ENCODE results near the gene CD101.

CD101 gene

DNA sequence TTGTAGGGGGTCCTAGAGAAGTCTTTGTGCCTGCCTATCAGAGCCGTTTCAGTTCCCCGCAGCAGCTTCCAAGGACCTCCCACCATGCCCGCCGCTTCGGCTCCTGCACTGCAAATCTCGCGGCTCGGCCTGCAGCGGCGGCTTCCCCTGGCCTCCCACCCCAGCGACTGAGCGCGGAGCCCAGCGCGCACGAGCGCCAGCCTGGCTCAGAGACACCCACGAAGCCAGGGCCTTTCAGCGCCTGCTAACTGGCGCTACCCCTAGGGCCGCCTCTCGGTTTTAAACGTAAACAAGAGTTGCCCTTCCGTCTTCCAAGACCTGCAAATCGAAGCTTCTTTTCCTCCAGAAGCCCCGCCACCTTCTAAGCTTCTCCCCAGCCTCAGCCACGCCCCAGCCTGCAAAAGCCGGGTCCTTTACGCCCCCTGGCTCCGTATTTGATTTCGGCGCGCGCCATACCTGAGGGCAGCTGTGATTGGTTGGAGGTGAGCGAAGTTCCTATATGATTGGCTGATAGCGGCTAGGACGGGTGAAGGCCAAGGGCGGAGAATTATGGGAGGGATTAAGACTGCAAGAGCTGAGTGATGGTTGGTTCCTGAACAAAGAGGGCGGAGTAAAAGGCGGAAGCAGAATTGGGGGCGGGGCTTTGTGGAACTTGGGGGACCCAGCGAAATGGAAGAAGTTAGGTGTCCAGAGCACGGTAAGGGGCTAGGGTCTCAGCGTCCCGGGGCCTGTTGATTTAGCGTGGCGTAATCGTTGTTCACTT, 58.3 kb downstream of the CD101 start, which contains the start of gene TTF2:
Gene TTF2 (plus strand): TSS at position 649 of the 763 bp plus-strand sequence. CDS start 21 bp downstream, at position 670.
- peak; percentile 97 for DNase-seq

DNA sequence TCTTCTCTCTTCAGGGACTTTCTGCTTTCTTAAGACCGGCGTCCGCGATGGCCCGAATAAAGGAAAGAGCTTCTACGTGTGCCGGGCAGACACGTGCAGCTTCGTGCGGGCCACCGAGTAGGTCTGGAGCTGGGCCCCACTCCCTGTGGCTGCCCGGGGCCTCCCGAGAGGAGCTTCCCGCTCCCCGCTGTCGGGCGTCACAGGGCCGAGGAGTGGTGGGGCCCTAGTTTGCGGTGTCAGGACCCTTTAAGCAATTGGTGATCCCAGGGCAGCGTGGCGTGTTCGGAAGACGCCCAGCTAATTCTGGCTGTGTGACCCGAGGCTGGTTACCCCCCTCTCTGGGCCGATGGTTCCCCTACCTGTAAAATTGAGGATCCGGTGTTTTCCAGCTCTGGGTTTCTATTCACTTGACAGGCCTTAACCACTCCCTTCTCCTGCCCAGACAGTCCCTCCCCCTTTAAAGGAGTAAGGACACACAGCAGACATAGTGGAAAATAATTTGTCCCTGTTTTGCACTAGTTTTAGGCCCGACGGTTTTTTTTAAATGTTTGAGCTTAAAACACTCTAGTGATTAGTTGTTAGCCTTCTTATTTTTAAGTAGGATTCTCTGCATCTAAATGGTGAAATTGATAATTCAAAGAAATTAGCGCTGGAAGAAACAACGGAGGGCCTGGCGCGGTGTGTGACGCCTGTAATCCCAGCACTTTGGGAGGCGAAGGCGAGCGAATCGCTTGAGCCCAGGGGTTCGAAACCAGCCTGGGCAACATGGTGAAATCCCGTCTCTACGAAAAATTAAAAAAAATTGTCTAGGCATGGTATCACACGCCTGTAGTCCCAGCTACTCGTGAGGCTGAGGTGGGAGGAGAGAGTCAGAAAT, 59.1 kb downstream of the CD101 start:
- DNase-seq, result no peak

DNA sequence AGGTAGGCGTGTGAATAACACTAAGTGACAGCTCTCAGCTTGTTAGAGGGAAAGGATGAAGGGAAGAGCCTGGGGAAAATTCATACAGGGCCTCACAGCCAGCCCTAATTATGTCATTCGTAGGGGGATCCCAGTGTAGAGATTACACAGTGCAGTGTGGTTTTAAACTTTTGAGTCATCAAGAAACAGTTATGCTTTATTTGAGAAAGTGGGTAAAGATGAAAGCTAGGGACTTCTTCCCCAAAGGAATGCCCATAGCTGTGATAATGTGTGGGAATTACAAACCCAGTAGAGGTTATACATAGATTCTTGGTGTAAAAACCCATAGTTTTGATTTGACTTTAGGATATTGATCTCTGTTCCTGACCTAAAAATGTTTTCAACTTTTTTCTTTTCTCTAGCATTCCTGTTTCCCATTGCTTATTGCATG, 60.4 kb downstream of the CD101 start:
- no peak for DNase-seq

DNA sequence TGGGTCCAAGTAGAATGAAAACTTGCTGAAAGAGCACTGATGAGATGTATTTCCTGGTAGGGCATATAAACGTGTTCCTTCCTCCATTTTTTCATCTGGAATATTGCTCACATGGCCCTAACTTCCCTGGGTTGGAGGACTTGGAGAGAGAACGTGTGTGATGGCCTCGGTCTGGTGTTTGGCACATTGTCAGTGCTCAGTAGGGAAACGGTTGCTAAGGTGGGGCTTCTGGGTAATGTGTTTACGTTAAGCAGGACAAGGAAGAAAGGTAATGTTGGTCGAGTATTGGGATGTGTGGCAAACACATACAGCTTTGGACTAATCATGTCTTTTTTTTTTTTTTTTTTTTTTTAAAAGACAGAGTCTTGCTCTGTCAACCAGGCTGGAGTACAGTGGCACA, 64.8 kb downstream of the CD101 start:
- no peak for DNase-seq

DNA sequence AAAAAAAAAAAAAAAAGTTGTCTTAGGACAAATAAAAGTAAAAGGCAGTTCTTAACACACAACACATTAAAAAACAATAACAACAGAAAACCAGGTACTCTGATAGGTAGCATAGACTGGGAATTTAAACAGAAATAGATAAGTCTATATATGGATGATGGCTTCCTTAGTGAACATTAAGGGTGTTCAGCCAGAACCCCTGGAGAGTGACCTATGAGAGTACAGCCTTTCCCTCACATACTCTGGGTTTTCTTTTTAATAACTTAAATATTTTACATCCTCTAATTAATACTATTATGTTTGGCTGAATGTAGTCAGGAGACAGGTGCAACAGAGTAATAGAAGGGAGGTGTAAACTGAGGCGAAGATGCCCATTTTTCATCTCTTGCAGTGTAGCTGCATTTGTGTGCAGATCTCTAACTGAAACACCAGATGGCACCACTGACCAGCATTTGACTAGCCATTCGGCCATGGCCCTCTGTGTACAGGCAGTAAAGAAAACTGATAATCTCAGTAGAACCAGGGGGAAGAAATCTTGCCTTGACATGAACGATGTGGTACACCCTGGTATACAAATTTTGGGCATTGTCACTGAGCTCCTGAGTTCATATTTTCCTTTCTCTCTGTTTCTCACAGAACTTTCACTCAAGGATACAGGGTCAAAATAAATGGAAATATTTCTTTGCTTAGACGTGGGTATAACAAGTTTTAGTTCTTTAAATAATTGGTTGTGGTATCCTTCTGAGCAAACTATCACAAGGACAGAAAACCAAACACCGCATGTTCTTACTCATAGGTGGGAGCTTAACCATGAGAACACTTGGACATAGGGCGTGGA, 66.2 kb downstream of the CD101 start:
- DNase-seq, result peak; percentile 43

DNA sequence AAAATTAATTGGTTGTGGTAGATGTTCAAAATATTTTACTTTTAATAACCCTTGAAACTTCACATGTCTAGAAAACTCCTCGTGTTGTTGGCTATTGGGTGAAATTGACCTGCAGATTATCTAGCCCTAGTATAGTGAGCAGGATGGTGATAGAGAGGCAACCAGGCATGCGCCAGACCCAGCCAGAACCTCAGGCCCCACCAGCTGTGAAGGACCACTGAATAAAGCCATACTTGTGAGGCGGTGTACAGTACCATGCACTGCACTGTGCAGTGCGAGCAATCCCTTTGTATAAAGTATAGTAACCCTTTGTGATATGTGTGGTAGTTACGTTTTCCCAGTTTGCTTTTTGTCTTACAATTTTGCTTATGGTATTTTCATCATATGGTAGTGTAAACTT, 67.0 kb downstream of the CD101 start:
- DNase-seq, result no peak

DNA sequence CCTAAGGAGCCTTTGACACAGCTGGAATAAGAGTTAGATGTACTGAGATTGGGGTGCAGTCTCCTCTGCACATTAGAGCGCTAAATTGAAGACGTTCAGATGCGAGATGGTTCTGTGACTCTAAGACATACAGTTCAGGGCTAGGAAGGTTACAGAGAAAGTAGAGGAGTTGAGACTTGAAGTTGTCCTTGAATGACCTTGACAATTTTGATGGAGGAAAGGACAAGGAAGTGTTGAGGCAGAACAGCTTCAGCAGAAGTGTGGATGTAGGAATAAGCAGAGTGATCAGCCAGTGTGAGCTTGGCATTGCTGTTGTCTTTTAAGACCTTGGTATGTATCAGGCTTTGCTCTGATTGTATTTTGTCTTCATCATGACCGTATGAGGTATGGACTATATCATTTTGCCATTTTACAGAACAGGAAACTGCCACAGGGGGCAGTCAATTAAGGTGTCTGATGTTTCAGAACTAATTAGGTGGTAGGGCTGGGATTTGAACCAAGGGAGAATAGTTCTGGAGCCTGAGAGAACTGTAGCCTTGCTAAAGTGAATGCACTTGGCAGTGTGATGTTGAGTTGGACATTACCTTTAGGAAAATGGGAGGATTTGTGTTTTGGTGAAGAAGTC, 67.8 kb downstream of the CD101 start:
- no peak for DNase-seq

DNA sequence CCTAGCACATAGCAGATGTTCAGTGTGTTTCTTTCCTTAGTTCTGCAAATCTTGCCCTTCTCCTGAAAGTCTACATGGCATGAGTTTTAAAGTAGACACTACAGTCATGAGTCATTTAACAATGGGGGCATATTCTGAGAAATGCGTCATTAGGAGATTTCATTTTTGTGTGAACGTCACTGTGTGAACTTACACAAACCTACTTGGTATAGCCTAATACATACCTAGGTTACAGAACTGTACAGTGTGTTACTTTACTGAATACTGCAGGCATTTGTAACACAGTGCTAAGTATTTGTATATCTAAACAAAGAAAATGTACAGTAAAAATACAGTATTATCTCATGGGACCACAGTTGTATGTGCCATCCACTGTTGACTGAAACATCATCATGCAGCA, 68.6 kb downstream of the CD101 start:
- no peak for DNase-seq

DNA sequence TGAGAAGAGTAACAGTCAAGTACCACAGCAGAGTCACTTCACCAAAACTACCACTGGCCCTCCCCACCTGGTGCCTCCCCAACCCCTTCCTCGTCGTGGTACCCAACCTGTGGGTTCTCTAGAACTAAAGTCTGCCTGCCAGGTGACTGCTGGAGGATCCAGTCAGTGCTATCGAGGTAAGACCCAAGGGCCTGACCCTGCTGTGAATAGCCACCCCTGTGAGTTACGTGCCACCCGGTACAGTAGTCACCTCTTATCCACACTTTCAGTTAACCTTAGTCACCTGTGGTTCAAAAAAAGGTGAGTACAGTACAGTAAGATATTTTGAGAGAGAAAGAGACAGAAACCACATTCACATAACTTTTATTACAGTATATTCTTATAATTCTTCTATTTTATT, 75.1 kb downstream of the CD101 start:
- DNase-seq, result no peak

DNA sequence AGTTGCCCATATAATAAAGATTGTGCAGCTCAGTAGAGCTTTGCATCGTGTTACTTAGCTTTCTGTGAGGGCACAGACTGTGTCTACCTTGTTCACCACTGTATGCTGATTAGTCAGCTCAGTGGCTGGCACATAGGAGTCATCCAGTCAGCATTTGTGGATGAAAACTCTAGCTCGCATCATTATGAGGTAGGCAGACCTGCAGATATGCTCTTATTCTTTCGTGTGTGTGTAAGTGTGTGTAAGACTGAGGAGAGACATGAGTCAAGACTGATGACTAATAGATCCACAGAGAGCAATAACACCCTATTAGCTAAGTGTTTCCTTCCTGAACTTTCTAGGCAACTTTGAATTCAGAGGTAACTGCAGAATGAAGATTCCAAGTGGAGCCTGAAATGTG, 75.7 kb downstream of the CD101 start:
- no peak for DNase-seq

DNA sequence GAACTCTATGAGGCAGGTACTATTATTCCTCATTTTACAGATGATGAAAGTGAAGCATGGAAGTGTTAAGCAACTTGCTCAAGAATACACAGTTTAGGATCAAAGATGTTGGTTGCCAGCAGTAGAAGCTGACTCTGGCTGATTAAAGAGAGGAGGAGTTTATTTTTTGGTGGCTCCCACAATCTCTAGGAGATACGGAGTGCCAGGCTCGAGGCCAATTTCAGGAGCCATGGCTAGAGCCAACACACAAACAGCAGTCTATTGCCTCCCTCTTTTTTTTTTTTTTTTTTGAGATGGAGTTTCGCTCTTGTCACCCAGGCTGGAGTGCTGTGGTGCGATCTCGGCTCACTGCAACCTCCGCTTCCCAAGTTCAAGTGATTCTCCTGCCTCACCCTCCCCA, 78.2 kb downstream of the CD101 start:
- DNase-seq, result no peak

DNA sequence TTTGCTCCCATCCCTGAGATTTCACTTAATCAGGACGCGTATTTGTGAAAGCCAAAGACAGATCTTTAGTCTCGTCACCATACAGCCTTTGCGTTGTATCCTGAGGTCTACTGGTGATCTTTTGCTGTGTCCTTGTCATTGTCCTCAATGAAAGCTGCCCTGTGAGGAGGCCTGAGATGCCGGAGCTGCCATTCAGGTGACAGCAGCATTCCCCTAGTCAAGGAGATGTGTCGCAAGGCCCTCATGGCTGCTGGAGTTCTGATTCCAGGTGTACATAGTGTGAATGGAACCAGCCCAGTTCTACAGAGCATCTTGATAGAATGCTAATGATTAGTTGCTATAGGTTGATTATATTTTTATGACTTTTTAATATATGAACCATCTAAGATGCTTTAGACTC, 82.7 kb downstream of the CD101 start:
- DNase-seq, result no peak
